ENCODE results near the gene SAFB2. TPM values are rescaled to one million over a fixed set of nuclear protein-coding genes. Genes with fewer than 3 reads are reported as not detected.

The SAFB2 gene
- total and polyA plus RNA-seq, 2 donors from 2014 or later: 67.1 to 113 TPM

DNA sequence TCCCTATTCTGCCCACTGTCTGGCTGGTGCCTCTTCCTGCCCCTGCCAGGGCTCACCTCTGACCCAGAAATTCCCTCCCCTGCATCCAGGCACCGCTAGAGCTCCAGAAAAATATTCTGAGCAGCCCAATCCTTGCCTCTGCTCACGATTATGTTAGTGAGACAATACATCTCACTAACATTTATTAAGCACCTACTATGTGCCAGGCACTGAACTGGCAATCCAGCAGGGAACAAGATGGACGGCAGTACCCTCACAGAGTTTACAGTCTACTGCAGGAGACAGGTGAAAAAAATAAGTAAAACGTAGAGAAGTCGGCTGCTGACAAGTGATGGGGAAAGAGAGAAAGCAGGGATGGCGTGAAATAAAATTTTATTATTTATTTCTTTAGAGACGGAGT lies 60.3 kb downstream of the SAFB2 start:
- Histone ChIP-seq H3K27ac (ENCODE audit: low read depth in 2 of 2, low read length in 2 of 2) (no peak overlapping the region), H3K9me3 (ENCODE audit: control insufficient read depth in 2 of 3, insufficient read depth in 1 of 3, low read length in 3 of 3) (peaks cover 0 to 9% (median 0%) of the 10 kb centered on the region in 3 donors), H3K27me3 (ENCODE audit: control insufficient read depth, insufficient read depth, low read length) (peaks cover 13% of the 10 kb centered on the region), H3K9ac (ENCODE audit: low read length in 3 of 3) (no peak overlapping the region), H3K36me3 (ENCODE audit: control insufficient read depth in 2 of 3, insufficient read depth in 3 of 3, low read length in 3 of 3) (no peaks in the 10 kb centered on the region), H3K4me3 (ENCODE audit: low read length in 3 of 3) (no peak overlapping the region), H3K4me1 (ENCODE audit: control insufficient read depth in 2 of 3, insufficient read depth in 2 of 3, low read depth in 1 of 3, low read length in 3 of 3) (no peaks in the 10 kb centered on the region)
- no peak for FAIRE-seq
- intact Hi-C loops (cut with DNase I): no loop called here
- TF ChIP-seq, protein P1, sequence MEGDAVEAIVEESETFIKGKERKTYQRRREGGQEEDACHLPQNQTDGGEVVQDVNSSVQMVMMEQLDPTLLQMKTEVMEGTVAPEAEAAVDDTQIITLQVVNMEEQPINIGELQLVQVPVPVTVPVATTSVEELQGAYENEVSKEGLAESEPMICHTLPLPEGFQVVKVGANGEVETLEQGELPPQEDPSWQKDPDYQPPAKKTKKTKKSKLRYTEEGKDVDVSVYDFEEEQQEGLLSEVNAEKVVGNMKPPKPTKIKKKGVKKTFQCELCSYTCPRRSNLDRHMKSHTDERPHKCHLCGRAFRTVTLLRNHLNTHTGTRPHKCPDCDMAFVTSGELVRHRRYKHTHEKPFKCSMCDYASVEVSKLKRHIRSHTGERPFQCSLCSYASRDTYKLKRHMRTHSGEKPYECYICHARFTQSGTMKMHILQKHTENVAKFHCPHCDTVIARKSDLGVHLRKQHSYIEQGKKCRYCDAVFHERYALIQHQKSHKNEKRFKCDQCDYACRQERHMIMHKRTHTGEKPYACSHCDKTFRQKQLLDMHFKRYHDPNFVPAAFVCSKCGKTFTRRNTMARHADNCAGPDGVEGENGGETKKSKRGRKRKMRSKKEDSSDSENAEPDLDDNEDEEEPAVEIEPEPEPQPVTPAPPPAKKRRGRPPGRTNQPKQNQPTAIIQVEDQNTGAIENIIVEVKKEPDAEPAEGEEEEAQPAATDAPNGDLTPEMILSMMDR (IDR thresholded peaks at IDR 0.05; ENCODE audit: borderline replicate concordance, extremely low read depth, insufficient read depth): no peak
- no peak for DNase-seq

- H3K4me3 ChIP-seq (ENCODE audit: low read length in 3 of 3): no peak overlapping the region
- H3K4me1 ChIP-seq (ENCODE audit: control insufficient read depth in 2 of 3, insufficient read depth in 2 of 3, low read depth in 1 of 3, low read length in 3 of 3): no peaks in the 10 kb centered on the region
- DNase-seq: no peak
- no peak for FAIRE-seq
- intact Hi-C loops (cut with DNase I): no loop called here
- H3K27ac ChIP-seq (ENCODE audit: low read depth in 2 of 2, low read length in 2 of 2): no peak overlapping the region
- H3K9ac ChIP-seq (ENCODE audit: low read length in 3 of 3): no peak overlapping the region
- peaks cover 6% of the 10 kb centered on the region for H3K27me3 ChIP-seq (ENCODE audit: control insufficient read depth, insufficient read depth, low read length)
- peaks cover 0 to 9% (median 0%) of the 10 kb centered on the region in 3 donors for H3K9me3 ChIP-seq (ENCODE audit: control insufficient read depth in 2 of 3, insufficient read depth in 1 of 3, low read length in 3 of 3)
- TF ChIP-seq, protein P1 (IDR thresholded peaks at IDR 0.05; ENCODE audit: borderline replicate concordance, extremely low read depth, insufficient read depth): no peak
- no peaks in the 10 kb centered on the region for H3K36me3 ChIP-seq (ENCODE audit: control insufficient read depth in 2 of 3, insufficient read depth in 3 of 3, low read length in 3 of 3)
Measured at GRCh38 chr19:5561559-5561958, 61.0 kb downstream of the SAFB2 start.

GRCh38 chr19:5560156-5560555 lies 62.4 kb downstream of the SAFB2 start:
- DNase-seq (no peak), FAIRE-seq (no peak)
- intact Hi-C loops (cut with DNase I): no loop called here
- Histone ChIP-seq H3K4me3 (ENCODE audit: low read length in 3 of 3) (no peak overlapping the region), H3K4me1 (ENCODE audit: control insufficient read depth in 2 of 3, insufficient read depth in 2 of 3, low read depth in 1 of 3, low read length in 3 of 3) (no peaks in the 10 kb centered on the region), H3K27ac (ENCODE audit: low read depth in 2 of 2, low read length in 2 of 2) (no peak overlapping the region), H3K27me3 (ENCODE audit: control insufficient read depth, insufficient read depth, low read length) (no peaks in the 10 kb centered on the region), H3K36me3 (ENCODE audit: control insufficient read depth in 2 of 3, insufficient read depth in 3 of 3, low read length in 3 of 3) (no peaks in the 10 kb centered on the region), H3K9me3 (ENCODE audit: control insufficient read depth in 2 of 3, insufficient read depth in 1 of 3, low read length in 3 of 3) (peaks cover 0 to 9% (median 0%) of the 10 kb centered on the region in 3 donors), H3K9ac (ENCODE audit: low read length in 3 of 3) (no peak overlapping the region)
- TF ChIP-seq, protein P1 (IDR thresholded peaks at IDR 0.05; ENCODE audit: borderline replicate concordance, extremely low read depth, insufficient read depth): no peak

GRCh38 chr19:5559804-5560133 lies 62.8 kb downstream of the SAFB2 start:
- Histone ChIP-seq H3K36me3 (ENCODE audit: control insufficient read depth in 2 of 3, insufficient read depth in 3 of 3, low read length in 3 of 3) (no peaks in the 10 kb centered on the region), H3K4me3 (ENCODE audit: low read length in 3 of 3) (no peak overlapping the region), H3K9me3 (ENCODE audit: control insufficient read depth in 2 of 3, insufficient read depth in 1 of 3, low read length in 3 of 3) (peaks cover 0 to 9% (median 0%) of the 10 kb centered on the region in 3 donors), H3K9ac (ENCODE audit: low read length in 3 of 3) (no peak overlapping the region), H3K27me3 (ENCODE audit: control insufficient read depth, insufficient read depth, low read length) (no peaks in the 10 kb centered on the region), H3K4me1 (ENCODE audit: control insufficient read depth in 2 of 3, insufficient read depth in 2 of 3, low read depth in 1 of 3, low read length in 3 of 3) (no peaks in the 10 kb centered on the region), H3K27ac (ENCODE audit: low read depth in 2 of 2, low read length in 2 of 2) (no peak overlapping the region)
- TF ChIP-seq, protein P1 (IDR thresholded peaks at IDR 0.05; ENCODE audit: borderline replicate concordance, extremely low read depth, insufficient read depth): no peak
- intact Hi-C loops (cut with DNase I): no loop called here
- DNase-seq (peak in 1 of 5 donors; percentile 51), FAIRE-seq (no peak)

All from kidney (tissue), 14 donors.